ENCODE measurements around the gene SCUBE1.

SCUBE1 gene

DNA sequence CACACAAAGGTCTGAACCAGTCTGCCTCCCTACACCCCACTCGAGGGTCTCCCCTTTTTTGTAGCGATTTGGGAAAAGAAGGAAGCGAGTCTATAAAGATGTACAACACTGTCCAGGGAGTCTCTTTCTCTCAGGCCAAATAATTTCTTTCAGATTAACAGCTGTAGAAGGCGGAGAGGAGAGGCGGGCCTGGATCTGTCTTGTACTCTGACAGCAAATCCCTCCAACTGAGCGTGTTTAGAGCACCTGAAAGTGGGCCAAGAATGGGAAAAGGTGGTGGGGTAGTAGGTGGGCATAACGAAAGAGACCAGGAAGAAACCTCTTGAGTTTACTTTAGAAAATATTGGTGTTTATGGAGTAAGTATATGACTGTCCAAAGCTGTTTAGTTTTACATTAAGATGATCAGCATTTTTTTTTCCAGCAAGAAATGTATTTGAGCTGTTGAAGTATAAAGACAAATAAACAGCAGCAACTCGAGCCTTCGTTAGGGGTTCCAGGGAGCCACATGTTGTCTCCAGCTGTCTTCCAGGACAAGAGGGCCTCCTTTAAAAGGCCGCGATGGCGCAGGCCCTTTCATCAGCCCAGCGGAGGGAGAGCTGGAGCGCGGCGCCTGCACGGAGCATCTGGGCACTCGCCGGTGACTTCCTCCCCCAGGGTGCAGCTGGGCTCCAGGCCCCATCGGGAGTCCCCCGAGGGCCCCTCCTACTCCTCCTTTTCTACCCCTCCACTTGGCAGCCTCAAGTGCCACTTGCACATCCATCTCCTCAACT, 34.9 kb downstream of the SCUBE1 start:
- no peaks in the 10 kb centered on the region for H3K4me1 ChIP-seq (ENCODE audit: insufficient read depth, low read length)
- no peaks in the 10 kb centered on the region for H3K27me3 ChIP-seq (ENCODE audit: insufficient read depth, low read length)
- no peaks in the 10 kb centered on the region for H3K36me3 ChIP-seq (ENCODE audit: insufficient read depth, low read depth, low read length)
- no peak overlapping the region for H3K27ac ChIP-seq (ENCODE audit: low read length)
- no peak overlapping the region for H3K4me3 ChIP-seq (ENCODE audit: low read length)
- H3K9ac ChIP-seq (ENCODE audit: low read depth, low read length) = no peak overlapping the region
- no peaks in the 10 kb centered on the region for H3K9me3 ChIP-seq (ENCODE audit: insufficient read depth, low read depth, low read length)

DNA sequence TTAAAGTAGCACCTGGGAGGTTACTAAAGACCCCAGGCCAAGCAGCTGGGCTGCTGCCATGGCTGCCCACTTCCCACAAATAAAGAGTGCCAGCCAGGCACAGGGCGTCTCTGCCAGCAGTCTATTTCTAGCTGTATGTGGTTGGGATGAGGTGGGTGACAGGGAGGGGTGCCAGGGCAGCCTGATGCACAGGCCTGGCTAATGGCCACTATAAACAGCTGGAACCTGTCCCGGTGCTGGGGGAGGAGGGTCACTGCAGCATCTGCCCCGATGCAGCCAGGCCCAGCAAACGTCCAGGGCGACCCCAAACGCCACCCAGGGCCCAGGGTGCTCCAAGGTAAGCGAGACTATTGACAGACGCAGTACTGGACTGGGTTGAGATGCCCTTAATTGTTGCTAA, 37.4 kb downstream of the SCUBE1 start:
- no peaks in the 10 kb centered on the region for H3K27me3 ChIP-seq (ENCODE audit: insufficient read depth, low read length)
- H3K9me3 ChIP-seq (ENCODE audit: insufficient read depth, low read depth, low read length) = no peaks in the 10 kb centered on the region
- no peak overlapping the region for H3K9ac ChIP-seq (ENCODE audit: low read depth, low read length)
- H3K36me3 ChIP-seq (ENCODE audit: insufficient read depth, low read depth, low read length) = no peaks in the 10 kb centered on the region
- H3K4me3 ChIP-seq (ENCODE audit: low read length) = no peak overlapping the region
- H3K27ac ChIP-seq (ENCODE audit: low read length) = no peak overlapping the region
- H3K4me1 ChIP-seq (ENCODE audit: insufficient read depth, low read length) = no peaks in the 10 kb centered on the region

DNA sequence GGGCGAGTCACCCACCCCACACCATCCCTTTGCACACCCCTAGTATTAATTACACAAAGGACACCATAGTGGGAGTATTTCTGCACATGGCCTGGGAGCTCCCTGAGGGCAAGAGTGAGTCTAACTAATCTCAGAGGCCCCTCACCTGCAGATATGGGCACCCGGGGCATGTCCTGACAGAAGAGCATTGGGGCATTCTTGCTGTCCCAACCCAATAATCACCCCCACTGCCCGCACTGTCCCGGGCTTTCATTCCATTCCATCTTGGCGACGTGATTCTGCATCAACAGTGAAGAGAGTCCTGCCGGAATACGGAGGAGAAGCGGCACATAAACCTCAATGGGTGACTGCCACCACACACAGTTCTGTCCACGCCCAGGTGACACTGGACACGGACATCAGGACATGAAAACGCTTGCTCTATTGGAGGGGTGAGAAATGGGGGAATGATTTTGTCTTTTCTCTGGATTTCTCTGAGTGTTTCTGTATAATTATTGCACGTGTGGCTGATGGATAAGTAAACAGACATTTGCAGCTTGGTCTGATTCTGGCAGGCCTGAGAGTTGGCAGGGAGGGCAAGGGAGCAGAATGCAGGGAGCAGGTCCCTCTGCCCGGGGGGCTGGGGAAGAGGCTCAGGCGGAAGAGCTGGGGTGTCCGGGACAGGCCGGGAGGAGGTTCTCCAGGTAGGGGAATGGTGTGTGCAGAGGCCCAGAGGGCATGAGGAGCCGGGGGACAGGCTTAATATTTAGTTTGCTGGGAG, 38.2 kb downstream of the SCUBE1 start:
- Histone ChIP-seq H3K27me3 (ENCODE audit: insufficient read depth, low read length) (no peaks in the 10 kb centered on the region), H3K9me3 (ENCODE audit: insufficient read depth, low read depth, low read length) (no peaks in the 10 kb centered on the region), H3K9ac (ENCODE audit: low read depth, low read length) (no peak overlapping the region), H3K4me3 (ENCODE audit: low read length) (no peak overlapping the region), H3K36me3 (ENCODE audit: insufficient read depth, low read depth, low read length) (no peaks in the 10 kb centered on the region), H3K4me1 (ENCODE audit: insufficient read depth, low read length) (no peaks in the 10 kb centered on the region), H3K27ac (ENCODE audit: low read length) (no peak overlapping the region)

DNA sequence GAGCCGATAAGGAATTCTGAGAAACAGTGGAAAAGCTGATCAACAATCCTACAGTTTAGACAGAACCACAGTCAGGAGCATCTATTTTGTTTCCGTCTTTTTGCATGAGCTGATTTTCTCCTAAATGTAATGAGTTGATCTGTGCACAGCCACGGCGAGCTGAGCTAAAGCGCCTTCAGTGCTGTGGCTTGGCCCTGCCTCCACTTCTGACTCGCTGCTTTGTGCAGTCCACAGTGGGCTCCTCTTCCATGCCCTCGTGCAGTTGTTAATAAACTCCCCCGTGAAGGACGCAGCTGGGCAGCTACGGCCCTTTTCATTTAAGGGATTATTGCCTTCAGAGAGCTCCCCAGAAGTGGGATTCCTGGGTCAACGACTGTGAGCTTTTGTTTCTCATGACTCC, 39.4 kb downstream of the SCUBE1 start:
- no peaks in the 10 kb centered on the region for H3K9me3 ChIP-seq (ENCODE audit: insufficient read depth, low read depth, low read length)
- H3K36me3 ChIP-seq (ENCODE audit: insufficient read depth, low read depth, low read length) = no peaks in the 10 kb centered on the region
- no peaks in the 10 kb centered on the region for H3K4me1 ChIP-seq (ENCODE audit: insufficient read depth, low read length)
- no peak overlapping the region for H3K4me3 ChIP-seq (ENCODE audit: low read length)
- no peak overlapping the region for H3K27ac ChIP-seq (ENCODE audit: low read length)
- no peaks in the 10 kb centered on the region for H3K27me3 ChIP-seq (ENCODE audit: insufficient read depth, low read length)
- H3K9ac ChIP-seq (ENCODE audit: low read depth, low read length) = no peak overlapping the region

DNA sequence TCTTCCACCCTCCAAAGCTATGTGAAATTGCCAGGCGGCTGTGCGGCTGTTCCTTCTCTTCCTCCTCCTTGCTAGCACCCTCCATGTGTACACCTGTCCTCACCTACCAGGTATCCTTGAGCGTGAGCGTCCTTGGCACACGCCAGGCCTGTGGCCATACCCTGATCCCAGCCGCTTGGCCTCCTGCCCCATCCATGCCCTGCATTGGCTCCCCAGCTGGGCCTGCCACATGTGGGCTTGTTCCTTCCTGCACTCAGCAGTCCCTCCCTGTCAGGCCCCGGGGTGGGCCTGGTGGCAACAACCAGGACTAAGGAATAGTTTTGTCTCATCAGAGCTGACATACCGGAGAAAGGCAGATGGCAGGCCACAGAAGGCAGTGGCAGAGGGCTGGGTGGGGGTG, 40.0 kb downstream of the SCUBE1 start:
- no peak overlapping the region for H3K4me3 ChIP-seq (ENCODE audit: low read length)
- H3K27me3 ChIP-seq (ENCODE audit: insufficient read depth, low read length) = no peaks in the 10 kb centered on the region
- no peak overlapping the region for H3K9ac ChIP-seq (ENCODE audit: low read depth, low read length)
- no peaks in the 10 kb centered on the region for H3K9me3 ChIP-seq (ENCODE audit: insufficient read depth, low read depth, low read length)
- no peak overlapping the region for H3K27ac ChIP-seq (ENCODE audit: low read length)
- H3K4me1 ChIP-seq (ENCODE audit: insufficient read depth, low read length) = no peaks in the 10 kb centered on the region
- H3K36me3 ChIP-seq (ENCODE audit: insufficient read depth, low read depth, low read length) = no peaks in the 10 kb centered on the region

DNA sequence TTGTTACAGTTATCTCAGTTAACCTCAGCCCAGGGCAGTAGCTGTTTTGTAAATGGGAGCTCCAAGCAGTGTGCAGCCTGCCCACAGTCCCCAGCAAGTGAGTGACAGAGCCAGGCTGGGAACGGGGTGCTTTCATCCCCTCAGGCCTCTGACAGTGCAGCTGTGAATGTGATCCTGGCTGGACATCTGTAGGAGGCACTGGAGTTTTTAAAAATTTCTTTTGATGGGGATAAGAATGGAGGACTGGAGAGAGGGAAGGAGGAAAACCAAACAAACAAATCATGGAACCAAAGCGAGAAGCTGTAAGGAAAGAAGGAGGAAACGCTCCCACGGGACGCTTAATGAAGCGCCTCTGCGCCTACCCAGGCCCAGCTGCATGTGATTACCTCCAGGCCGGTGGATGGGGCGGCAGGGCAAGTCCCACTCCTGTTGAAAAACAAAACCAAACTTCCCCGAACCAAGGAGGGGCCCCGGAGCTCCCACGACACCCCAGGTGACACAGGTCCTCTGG, 40.6 kb downstream of the SCUBE1 start:
- Histone ChIP-seq H3K9me3 (ENCODE audit: insufficient read depth, low read depth, low read length) (no peaks in the 10 kb centered on the region), H3K4me3 (ENCODE audit: low read length) (no peak overlapping the region), H3K27ac (ENCODE audit: low read length) (no peak overlapping the region), H3K36me3 (ENCODE audit: insufficient read depth, low read depth, low read length) (no peaks in the 10 kb centered on the region), H3K9ac (ENCODE audit: low read depth, low read length) (no peak overlapping the region), H3K4me1 (ENCODE audit: insufficient read depth, low read length) (no peaks in the 10 kb centered on the region), H3K27me3 (ENCODE audit: insufficient read depth, low read length) (no peaks in the 10 kb centered on the region)

DNA sequence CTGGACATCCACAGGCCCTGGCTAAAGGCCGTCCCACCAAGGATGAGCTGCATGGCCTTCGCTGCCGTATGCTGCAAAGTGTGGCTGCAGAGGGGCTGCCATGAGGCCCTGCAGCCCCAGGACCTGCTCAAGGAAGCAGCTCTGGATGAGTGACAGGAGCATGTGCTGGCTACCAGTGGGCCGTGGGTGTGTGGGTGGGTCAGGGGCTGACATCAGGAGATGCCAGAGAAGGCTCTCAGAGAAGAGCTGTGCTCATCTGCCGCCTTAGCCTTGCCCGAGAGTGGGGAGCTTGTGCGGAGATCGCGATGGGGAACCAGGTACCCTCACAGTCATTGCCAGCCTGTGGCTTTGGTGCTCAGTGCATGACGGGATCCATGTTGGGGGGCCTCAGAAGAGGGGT, 41.3 kb downstream of the SCUBE1 start:
- Histone ChIP-seq H3K4me1 (ENCODE audit: insufficient read depth, low read length) (no peaks in the 10 kb centered on the region), H3K36me3 (ENCODE audit: insufficient read depth, low read depth, low read length) (no peaks in the 10 kb centered on the region), H3K9me3 (ENCODE audit: insufficient read depth, low read depth, low read length) (no peaks in the 10 kb centered on the region), H3K4me3 (ENCODE audit: low read length) (no peak overlapping the region), H3K27me3 (ENCODE audit: insufficient read depth, low read length) (no peaks in the 10 kb centered on the region), H3K9ac (ENCODE audit: low read depth, low read length) (no peak overlapping the region), H3K27ac (ENCODE audit: low read length) (no peak overlapping the region)

DNA sequence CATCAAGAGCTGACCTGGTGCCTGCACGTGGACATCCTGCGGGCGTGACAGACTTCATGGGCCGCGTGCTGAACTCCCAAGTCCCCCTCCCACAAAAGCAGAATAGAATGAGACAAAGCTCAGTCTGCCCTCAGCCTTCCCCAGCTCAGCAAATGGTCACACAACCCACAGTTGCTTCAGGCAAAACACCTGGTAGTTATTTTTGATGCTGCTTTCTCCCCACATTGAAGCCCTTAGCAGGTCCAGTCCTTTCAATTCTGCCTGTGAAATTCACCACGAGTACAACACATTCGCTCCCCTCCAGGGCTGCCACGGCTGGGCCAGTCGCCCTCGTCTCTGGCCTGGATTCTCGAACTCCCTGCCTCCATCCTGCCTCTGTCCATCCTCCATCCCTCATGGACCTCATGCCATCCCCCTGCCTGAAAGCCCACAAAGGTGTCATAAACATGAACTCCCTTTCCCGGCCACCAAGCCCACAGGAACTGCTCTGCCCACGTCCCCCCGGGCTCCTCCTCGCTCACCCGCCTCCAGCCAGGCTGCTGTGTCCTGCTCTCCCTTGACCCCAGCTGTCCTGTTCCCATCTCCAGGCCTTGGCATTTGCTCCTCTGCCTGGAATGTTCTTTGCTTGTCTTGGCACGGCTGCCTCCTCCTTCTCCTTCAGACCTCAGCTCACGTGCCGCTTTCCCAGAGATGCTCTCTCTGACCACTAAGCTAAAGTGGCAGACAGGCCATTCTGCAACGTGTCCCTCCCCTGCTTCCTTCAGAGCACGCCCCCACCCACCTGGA, 42.1 kb downstream of the SCUBE1 start:
- Histone ChIP-seq H3K9me3 (ENCODE audit: insufficient read depth, low read depth, low read length) (no peaks in the 10 kb centered on the region), H3K4me3 (ENCODE audit: low read length) (no peak overlapping the region), H3K27ac (ENCODE audit: low read length) (no peak overlapping the region), H3K4me1 (ENCODE audit: insufficient read depth, low read length) (no peaks in the 10 kb centered on the region), H3K27me3 (ENCODE audit: insufficient read depth, low read length) (no peaks in the 10 kb centered on the region), H3K9ac (ENCODE audit: low read depth, low read length) (no peak overlapping the region), H3K36me3 (ENCODE audit: insufficient read depth, low read depth, low read length) (no peaks in the 10 kb centered on the region)

DNA sequence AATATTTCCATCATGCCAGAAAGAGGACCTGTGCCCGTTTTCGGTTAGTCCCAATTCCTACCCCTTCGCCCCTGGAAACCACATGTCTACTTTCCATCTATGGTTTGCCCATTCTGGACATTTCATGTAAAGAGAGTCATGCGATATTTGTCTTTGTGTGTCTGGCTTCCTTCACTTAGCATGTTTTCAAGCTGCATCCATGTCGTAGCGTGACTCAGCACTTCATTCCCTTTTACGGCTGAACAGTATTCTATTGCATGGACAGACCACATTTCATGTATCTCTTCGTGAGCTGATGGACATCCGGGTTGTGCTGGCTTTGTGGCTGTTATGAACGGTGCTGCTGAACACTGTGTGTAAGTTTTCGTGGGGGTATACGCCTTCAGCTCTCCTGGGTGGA, 43.4 kb downstream of the SCUBE1 start:
- Histone ChIP-seq H3K9me3 (ENCODE audit: insufficient read depth, low read depth, low read length) (no peaks in the 10 kb centered on the region), H3K4me1 (ENCODE audit: insufficient read depth, low read length) (no peaks in the 10 kb centered on the region), H3K9ac (ENCODE audit: low read depth, low read length) (no peak overlapping the region), H3K4me3 (ENCODE audit: low read length) (no peak overlapping the region), H3K27ac (ENCODE audit: low read length) (no peak overlapping the region), H3K36me3 (ENCODE audit: insufficient read depth, low read depth, low read length) (no peaks in the 10 kb centered on the region), H3K27me3 (ENCODE audit: insufficient read depth, low read length) (no peaks in the 10 kb centered on the region)

DNA sequence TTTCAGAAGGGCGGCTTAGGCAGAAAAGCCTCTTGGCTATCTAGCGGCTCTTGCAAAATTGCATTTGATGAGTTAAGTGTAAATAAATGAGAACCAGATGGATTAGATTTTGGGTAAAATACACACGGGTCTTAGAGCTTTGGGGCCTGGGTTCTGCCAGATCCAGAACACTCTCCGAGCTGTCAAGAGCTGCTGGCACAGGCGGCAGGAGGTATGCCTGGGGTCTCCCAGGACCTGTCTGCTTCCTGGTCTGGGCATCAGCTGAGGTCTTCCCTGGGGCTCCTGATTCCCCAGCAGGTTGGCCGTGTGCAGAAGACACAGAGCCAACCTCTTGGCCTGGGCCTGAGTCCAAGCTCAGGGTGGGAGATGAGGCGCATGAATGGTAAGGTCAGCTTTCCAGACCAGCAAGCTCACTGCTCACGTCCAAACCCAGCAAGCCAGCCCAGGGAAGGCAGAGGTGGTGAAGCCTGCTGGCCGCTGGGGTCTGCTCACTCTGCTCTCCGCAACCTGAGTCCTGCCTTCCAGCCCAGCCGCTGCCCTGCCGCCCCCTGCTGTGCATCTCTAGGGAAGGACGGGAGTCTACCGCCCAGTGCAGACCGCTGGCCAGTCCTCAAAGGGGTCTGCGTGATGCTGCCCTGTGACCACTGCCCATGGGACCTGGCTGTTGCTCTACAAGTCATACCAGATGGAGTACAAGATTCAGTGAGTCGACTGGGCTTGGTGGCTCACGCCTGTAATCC, 44.9 kb downstream of the SCUBE1 start:
- no peaks in the 10 kb centered on the region for H3K36me3 ChIP-seq (ENCODE audit: insufficient read depth, low read depth, low read length)
- no peaks in the 10 kb centered on the region for H3K27me3 ChIP-seq (ENCODE audit: insufficient read depth, low read length)
- H3K9me3 ChIP-seq (ENCODE audit: insufficient read depth, low read depth, low read length) = no peaks in the 10 kb centered on the region
- no peaks in the 10 kb centered on the region for H3K4me1 ChIP-seq (ENCODE audit: insufficient read depth, low read length)
- no peak overlapping the region for H3K4me3 ChIP-seq (ENCODE audit: low read length)
- no peak overlapping the region for H3K9ac ChIP-seq (ENCODE audit: low read depth, low read length)
- no peak overlapping the region for H3K27ac ChIP-seq (ENCODE audit: low read length)
